HFF-Myc (cell line): Measurements from ENCODE around the gene PHF21B.

Source experiments
- DNase-seq: peaks from one replicate; pipeline ENCODE4 v3.0.0-alpha.2; 2011; ENCODE audit warnings: low read depth; ENCODE audit errors: extremely low read depth
- H3K4me3 ChIP-seq: replicated peaks from 2 replicates; pipeline ENCODE4 v1.5.1; 2011; ENCODE audit warnings: low read depth, mild to moderate bottlenecking, control low read depth, low read length
- TF ChIP-seq, protein P1 (sequence below): IDR thresholded peaks from 2 replicates; pipeline ENCODE4 v1.5.1; 2012; ENCODE audit warnings: mild to moderate bottlenecking, low read depth, low read length, control low read depth; ENCODE audit errors: missing control alignments

Gene PHF21B

DNA sequence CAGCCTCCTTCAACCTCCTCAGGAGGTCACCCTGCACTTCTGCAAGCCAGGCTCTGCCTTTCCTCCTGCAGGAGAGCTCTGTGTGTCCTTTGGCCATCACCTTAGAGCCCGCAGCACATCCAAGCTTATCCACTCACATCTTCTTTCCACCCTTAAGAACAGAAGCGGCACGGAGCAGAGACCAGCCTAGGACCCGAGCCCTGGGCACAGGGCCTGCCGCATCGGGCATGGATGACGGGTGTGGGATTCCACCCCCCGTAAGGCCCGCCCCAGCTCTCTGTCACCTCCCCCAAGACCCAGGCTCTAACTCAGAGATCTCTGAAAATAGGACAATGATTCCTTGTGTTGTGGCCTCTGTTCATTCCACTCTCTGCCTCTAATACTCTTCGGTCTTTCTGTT is 42.1 kb upstream of the PHF21B start:
- no peak overlapping the region for H3K4me3 ChIP-seq
- no peak for DNase-seq
- TF ChIP-seq, protein P1, sequence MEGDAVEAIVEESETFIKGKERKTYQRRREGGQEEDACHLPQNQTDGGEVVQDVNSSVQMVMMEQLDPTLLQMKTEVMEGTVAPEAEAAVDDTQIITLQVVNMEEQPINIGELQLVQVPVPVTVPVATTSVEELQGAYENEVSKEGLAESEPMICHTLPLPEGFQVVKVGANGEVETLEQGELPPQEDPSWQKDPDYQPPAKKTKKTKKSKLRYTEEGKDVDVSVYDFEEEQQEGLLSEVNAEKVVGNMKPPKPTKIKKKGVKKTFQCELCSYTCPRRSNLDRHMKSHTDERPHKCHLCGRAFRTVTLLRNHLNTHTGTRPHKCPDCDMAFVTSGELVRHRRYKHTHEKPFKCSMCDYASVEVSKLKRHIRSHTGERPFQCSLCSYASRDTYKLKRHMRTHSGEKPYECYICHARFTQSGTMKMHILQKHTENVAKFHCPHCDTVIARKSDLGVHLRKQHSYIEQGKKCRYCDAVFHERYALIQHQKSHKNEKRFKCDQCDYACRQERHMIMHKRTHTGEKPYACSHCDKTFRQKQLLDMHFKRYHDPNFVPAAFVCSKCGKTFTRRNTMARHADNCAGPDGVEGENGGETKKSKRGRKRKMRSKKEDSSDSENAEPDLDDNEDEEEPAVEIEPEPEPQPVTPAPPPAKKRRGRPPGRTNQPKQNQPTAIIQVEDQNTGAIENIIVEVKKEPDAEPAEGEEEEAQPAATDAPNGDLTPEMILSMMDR = no peak

DNA sequence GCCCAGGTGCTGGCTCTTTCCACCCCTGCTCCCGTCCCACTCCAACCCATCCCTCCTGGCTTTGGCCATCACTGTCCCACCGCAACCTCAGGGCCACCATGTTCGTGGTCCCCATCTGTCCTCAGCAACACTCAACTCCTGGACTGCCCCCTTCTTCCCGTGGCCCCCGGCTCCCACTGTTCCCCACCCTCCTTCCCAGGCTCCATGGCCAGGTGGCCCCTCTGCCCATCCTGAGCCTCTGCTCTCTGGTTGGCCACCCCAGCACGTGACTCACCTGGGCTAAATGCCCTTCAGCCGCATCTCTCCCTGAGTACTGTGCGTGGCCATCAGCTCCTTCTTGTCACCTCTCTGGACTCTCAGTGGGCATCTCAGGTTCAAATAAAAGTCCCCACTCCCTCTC is 41.6 kb upstream of the PHF21B start:
- DNase-seq = no peak
- H3K4me3 ChIP-seq = no peak overlapping the region
- TF ChIP-seq, protein P1 = no peak

DNA sequence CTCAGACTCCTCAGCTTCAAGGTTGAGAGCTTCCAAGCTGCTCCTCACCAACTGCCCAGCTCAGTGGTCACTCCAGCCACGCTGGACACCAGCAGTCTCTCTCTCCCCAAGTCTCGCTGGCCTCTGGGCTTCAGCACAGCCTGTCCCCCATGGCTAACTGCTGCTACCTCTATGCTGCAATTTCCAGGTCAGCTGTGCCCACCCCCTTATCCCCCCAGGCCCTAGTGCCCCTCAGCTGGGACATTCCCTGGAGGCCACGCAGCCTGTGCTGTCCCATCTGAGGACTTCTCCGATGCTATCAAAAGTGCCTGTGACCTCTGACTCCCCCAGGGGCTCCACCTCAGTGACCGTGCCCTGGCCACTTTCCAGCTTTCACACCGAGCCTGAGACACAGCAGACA is 37.5 kb upstream of the PHF21B start:
- no peak overlapping the region for H3K4me3 ChIP-seq
- no peak for DNase-seq
- TF ChIP-seq, protein P1 = no peak

DNA sequence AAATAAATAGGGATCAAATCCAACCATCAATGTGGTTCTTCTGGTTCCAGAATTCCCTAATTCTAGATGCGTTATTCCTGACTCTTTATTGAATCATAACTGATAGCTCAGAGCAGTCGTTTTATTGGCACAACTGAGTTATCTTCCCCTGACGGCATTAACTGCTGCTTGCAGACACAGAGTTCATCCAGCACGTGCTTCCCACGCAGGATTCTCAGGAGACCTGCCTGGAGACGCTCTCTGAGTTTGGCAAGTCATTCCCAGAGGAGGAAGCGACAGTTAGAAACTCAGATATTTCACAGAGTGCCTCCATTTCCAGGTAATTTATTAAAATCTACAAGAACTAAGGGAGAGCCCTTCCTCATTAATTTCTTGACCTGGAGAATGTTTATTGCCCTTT is 35.4 kb upstream of the PHF21B start:
- no peak for DNase-seq
- H3K4me3 ChIP-seq = no peak overlapping the region
- TF ChIP-seq, protein P1 = no peak

DNA sequence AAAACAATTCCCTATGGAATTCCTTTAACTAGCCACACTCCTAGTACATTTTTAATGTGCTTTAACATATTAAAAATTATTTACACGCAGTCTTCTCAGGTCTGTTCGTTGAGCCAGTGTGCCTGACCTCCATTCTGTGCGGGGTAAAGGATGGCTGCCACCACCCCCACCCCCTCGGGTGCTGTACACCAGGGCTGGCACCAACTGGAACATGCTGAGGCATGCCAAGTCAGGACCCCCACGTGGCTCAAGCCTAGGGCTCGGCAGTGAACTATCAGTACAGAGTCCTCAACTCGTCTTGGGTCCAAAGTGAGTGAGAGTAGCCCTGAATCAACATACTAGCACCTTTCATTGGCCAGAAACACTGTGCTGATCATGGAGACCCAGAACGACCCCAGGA is 32.5 kb upstream of the PHF21B start:
- DNase-seq = no peak
- H3K4me3 ChIP-seq = no peak overlapping the region
- TF ChIP-seq, protein P1 = no peak

DNA sequence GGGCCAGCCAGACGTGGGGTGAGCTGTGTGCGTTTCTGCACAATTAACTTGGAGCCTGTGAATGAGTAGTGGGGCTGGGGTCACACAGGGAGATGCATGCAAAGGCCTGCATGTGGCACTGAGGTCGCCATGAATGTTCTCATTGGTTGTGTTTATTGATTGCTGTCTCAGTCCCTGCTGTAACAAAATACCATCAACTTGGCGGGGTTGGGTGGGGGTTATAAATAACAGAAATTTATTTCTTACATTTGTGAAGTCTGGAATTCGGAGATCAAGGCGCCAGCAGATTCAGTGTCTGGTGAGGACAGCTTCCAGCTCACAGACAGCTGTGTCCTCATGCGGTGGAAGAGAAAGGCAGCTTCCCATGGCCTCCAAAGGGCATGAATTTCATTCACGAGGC is 29.3 kb upstream of the PHF21B start:
- no peak for DNase-seq
- H3K4me3 ChIP-seq = no peak overlapping the region
- TF ChIP-seq, protein P1 = no peak

DNA sequence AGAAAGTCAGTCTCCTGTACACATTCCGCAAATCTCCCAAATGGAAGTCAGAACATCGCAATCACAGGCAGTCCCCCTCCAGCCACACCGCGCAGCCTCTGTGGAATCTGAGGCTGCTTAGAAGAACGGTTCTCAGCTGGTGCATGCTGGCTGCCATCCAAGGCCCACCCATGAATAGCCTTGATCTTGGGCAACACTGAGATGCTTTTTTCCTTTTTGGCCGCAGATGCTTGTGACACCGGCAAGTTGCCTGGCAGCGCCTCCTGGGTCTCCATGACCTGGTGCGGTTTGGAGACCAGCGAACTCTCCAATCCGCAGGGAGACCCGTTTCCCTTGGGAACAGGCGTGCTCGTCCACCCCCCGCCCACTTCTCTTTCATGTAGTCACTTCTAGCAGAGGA is 26.3 kb upstream of the PHF21B start:
- H3K4me3 ChIP-seq = no peak overlapping the region
- TF ChIP-seq, protein P1 = no peak
- no peak for DNase-seq
